Renal cortex interstitium (tissue), 11 donors: Measurements from ENCODE around the gene FGD4. TPM values are rescaled to one million over a fixed set of nuclear protein-coding genes. Genes with fewer than 3 reads are reported as not detected.

Experiments used
- DNase-seq, 11 donors: peaks; one replicate each; pipeline ENCODE4 v3.0.0-alpha.2; 2013; ENCODE audit warnings: low read depth in 9 of 11, low spot score in 4 of 11; ENCODE audit errors: extremely low read depth in 1 of 11
- polyA plus RNA-seq, 3 donors: library from polyadenylated mRNA; unstranded; fragments of 120-200 nt; gene quantifications; one replicate each; pipeline ENCODE4 v1.2.1, GENCODE V29; 2013; ENCODE audit not compliant: insufficient read length in 3 of 3

The FGD4 gene
- polyA plus RNA-seq, 3 donors = 14.5 to 19.0 (median 15.5) TPM

- DNase-seq = peak in 2 of 11 donors; percentile 24 to 25
Measured at GRCh38 chr12:32679920-32680237, 280.5 kb downstream of the FGD4 start.

- DNase-seq = no peak
Measured at GRCh38 chr12:32680787-32681186, 281.4 kb downstream of the FGD4 start.

DNA sequence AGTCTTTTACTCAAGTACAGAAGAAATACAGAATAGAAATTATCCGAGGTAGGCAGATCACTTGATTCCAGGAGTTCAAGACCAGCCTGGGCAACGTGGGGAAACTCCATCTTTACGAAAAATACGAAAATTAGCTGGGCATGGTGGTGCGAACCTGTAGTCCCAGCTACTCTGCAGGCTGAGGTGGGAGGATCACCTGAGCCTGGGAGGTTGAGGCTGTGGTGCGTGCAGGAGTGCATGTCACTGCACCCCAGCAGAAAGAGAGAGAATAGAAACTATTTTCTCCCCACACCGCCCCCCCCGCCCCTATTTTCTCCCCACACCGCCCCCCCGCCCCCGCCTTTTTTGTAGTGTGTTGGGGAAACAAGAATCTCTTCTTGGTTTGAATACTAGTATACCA, 281.9 kb downstream of the FGD4 start:
- DNase-seq = no peak

GRCh38 chr12:32686340-32686739, 287.0 kb downstream of the FGD4 start:
- DNase-seq = no peak

GRCh38 chr12:32688786-32689185, 289.4 kb downstream of the FGD4 start:
- DNase-seq = no peak

DNA sequence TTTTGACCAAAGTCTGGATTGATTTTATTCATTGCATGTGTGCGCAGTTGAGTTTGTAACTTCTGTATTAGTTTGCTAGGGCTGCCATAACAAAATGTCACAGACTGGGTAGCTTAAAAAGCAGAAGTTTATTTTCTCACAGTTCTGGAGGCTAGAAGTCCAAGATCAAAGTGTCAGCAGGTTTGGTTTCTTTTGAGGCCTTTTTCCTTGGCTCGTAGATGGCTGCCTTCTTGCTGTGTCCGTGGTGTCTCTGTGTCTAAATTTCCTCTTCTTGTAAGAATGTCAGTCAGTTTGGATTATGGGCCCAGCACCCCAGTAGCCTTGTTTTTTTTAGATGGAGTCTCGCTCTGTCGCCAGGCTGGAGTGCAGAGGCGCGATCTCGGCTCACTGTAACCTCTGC, 291.6 kb downstream of the FGD4 start:
- DNase-seq = no peak

- DNase-seq = no peak
Measured at GRCh38 chr12:32692358-32692757, 293.0 kb downstream of the FGD4 start.

DNA sequence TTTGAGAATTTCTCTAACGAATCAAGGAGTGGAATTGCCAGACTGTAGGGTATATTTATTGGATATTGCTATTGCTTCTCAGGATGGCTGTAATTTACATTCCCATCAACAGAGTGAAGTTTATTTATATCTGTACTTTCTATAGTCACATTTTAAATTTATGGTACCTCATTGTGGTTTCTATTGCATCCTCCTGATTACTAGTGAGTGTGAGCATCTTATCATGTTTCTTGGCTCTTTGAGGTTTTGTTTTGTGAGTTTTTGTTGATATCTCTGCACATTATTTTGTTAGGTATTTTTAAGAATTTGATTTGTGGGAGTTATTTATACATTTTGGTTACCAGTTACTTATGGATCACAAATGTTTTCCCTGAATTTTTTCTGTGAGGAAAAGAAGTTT, 293.7 kb downstream of the FGD4 start:
- DNase-seq = no peak
